Stimulated activated naive CD8-positive, alpha-beta T cell treated with anti-CD3 and anti-CD28 coated beads, Interleukin-15, amount 100 ng/mL, for 72 hours (primary cell): ENCODE data around the gene TYSND1.
"Not testable (repeated sequence)": the region's sequence is repeated elsewhere in the genome, so short reads cannot be mapped to it uniquely, and the experiment has no call there.

Source experiments
- ATAC-seq: fragments of 150-1000 bp; cut with Tn5 transposase; 2 replicates; pipeline ENCODE4 v1.10.0; 2021; ENCODE audit warnings: mild to moderate bottlenecking, moderate library complexity
- DNase-seq, 2 donors: peaks; one replicate each; pipeline ENCODE4 v3.0.0; 2021 to 2022
- H3K27ac Mint-ChIP-seq, 2 donors: one replicate each; pipeline ENCODE4 v1.8.0; 2022; ENCODE audit warnings: mild to moderate bottlenecking in 2 of 2, mixed read lengths in 2 of 2, moderate library complexity in 2 of 2
- H3K27me3 Mint-ChIP-seq: one replicate; pipeline ENCODE4 v1.8.0; 2022; ENCODE audit warnings: mixed read lengths
- H3K4me1 Mint-ChIP-seq: one replicate; pipeline ENCODE4 v1.8.0; 2022; ENCODE audit warnings: mild to moderate bottlenecking, mixed read lengths
- H3K4me3 Mint-ChIP-seq, 2 donors: one replicate each; pipeline ENCODE4 v1.8.0; 2022; ENCODE audit warnings: mild to moderate bottlenecking in 2 of 2, mixed read lengths in 2 of 2, moderate library complexity in 1 of 2
- H3K9me3 Mint-ChIP-seq, 2 donors: one replicate each; pipeline ENCODE4 v1.8.0; 2022; ENCODE audit warnings: mixed read lengths in 2 of 2

TYSND1 gene, protein sequence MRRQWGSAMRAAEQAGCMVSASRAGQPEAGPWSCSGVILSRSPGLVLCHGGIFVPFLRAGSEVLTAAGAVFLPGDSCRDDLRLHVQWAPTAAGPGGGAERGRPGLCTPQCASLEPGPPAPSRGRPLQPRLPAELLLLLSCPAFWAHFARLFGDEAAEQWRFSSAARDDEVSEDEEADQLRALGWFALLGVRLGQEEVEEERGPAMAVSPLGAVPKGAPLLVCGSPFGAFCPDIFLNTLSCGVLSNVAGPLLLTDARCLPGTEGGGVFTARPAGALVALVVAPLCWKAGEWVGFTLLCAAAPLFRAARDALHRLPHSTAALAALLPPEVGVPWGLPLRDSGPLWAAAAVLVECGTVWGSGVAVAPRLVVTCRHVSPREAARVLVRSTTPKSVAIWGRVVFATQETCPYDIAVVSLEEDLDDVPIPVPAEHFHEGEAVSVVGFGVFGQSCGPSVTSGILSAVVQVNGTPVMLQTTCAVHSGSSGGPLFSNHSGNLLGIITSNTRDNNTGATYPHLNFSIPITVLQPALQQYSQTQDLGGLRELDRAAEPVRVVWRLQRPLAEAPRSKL

DNA sequence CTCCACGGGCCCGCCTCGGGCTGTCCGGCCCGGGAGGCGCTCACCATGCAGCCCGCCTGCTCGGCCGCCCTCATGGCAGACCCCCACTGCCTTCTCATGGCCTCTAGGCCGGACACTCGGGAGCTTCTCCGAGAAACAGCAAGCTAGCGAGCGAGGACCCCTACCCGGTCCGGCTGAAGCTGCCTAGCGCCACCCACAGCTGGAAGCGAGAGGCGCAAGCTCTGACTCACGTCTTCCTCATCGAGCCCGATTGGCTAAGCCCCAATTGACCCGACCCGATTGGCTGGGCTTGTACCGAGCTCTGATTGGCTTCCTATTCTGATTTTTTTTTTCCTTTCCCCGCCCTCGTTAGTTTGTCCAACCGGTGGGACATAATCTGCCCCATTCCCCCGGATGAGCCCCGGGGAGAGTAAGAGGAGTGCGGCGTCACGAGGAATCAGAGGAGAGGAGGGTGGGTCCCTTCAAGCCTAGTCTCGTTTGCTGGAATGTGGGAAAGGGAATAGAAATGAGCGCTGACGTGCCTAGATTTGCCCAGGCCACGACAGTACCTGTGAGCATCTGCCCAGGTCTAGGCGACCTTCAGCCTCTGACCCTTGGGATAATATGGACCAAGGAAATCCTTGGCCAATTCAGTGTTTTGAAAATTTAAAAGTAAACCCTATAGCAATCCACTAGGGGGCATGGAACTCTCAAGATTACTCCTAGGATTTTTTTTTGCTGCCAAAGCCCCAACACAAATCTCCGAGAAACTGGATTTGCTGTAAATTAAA, at the start of gene TYSND1:
TYSND1 (minus strand) TSS at position 212 of the 770 bp plus-strand sequence; CDS start at position 98, 114 bp downstream.
- Mint-ChIP-seq H3K9me3 (no peaks in the 10 kb centered on the region), H3K4me3 (peak within 1 kb of the TSS; percentile 84 to 98), H3K27ac (peak within 1 kb of the TSS; percentile 93 to 97), H3K4me1 (peaks cover 52% of the 10 kb centered on the region), H3K27me3 (no peaks in the 10 kb centered on the region)
- DNase-seq (peak; percentile 91 to 96), ATAC-seq (peak; percentile 91)

DNA sequence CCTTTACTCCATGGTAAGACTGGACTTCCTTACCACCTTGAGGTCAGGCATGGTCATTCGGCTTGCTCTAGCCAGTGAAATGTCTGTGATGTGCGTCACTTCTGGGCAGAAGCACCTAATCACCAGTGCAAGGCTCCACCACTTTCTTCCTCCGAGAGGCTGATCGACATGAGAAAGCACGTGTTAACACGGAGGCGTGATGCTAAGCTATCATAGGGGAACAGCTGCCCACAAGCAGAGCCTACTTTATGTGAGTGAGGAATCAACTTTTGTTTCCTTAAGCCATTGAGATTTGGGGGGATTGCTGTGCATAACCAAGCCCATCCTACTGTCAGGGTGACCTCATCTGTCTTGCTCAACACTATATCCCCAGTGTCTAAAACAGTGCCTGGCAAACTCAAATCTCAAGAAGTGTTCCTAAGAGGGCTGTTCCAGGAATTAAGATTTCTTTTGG, 46.9 kb upstream of the TYSND1 start:
- no peaks in the 10 kb centered on the region for H3K27me3 Mint-ChIP-seq
- DNase-seq (no peak), ATAC-seq (no peak)
- no peaks in the 10 kb centered on the region for H3K9me3 Mint-ChIP-seq
- peaks cover 18% of the 10 kb centered on the region for H3K4me1 Mint-ChIP-seq
- no peak overlapping the region for H3K27ac Mint-ChIP-seq
- H3K4me3 Mint-ChIP-seq: no peak overlapping the region

DNA sequence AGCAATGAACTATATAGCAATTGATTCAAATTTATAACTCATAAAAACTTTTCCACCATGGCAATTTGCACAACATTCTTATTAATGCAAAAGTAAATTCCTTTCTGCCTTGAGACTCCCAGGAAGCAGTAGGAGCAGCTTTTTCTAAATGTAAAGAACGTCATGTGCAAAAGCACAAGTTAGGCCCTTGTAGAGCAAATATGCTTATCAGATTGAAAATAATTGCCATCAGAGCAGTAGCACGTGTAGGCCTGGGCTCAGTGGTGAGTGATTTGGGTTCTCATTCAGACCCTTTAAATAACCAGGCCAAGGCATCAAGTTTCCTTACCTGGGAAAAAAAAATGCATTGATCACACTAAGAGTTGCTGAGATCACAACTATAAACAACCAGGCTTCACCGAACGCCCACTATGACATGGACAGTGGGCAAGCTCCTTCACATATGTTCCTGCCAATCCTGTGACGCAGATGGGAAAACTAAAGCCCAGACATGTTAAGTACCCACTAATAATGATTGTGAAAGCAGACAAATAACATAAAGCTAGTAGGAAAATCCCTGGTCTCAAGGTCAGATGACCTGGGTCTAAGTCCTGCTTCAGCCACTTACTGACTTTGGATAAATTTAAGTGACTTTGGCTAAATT, 45.9 kb upstream of the TYSND1 start:
- Mint-ChIP-seq H3K4me3 (no peak overlapping the region), H3K27me3 (no peaks in the 10 kb centered on the region), H3K27ac (no peak overlapping the region), H3K4me1 (peaks cover 8% of the 10 kb centered on the region), H3K9me3 (no peaks in the 10 kb centered on the region)
- DNase-seq (no peak), ATAC-seq (no peak)

DNA sequence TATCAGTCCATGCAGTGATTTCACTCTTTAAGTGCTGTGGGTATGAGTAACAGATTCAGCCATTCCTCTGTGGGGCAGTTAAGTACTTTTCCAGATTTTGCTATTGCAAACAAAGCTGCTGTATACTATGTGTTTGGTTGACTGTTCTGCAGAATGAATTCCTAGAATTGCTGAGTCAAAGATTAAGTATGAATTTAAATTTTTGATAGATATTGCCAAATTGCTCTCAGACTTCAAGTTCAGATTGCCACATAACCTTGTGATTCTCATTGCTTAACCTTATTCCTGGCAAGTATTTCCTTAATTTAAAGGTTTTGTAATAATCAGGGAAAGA, 45.4 kb upstream of the TYSND1 start:
- DNase-seq: no peak
- no peak for ATAC-seq
- Mint-ChIP-seq H3K9me3 (no peaks in the 10 kb centered on the region), H3K27ac (no peak overlapping the region), H3K4me3 (no peak overlapping the region), H3K27me3 (no peaks in the 10 kb centered on the region), H3K4me1 (peaks cover 3% of the 10 kb centered on the region)

DNA sequence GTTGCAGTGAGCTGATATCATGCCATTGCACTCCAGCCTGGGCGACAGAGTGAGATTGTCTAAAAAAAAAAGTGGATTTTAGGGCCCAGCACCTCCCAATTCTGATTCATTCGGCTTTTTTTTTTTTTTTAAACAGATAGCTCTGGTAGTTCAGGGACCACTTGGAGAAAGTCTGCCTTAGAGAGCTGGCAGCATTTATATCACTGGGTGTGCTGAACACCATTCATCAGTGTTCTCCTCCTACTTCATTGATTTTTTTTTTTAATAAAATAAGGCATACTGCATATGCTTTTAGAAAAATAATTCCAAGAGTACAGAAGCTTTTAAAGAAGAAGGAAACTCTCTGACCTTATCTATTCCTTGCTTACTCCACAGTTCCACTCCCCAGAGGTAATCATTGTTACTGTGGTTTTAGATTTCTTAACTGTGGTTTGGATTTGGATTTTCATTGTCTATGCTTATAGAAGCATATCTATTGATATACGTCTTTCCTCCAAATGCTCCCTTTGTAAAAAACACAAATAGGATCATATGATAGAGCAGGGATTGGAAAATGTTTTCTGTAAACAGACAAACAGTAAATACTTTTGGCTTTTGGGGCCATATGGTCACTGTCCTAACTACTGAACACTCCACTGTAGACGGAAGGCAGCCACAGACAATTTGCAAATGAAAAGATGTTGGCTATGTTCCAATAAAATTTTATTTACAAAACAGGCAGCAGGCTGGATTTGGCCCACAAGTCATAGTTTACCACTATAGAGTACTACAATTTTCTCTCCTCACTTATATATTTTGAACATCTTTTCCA, 44.9 kb upstream of the TYSND1 start:
- DNase-seq: no peak
- H3K4me1 Mint-ChIP-seq: no peaks in the 10 kb centered on the region
- H3K27ac Mint-ChIP-seq: no peak overlapping the region
- H3K27me3 Mint-ChIP-seq: no peaks in the 10 kb centered on the region
- no peaks in the 10 kb centered on the region for H3K9me3 Mint-ChIP-seq
- no peak for ATAC-seq
- no peak overlapping the region for H3K4me3 Mint-ChIP-seq

DNA sequence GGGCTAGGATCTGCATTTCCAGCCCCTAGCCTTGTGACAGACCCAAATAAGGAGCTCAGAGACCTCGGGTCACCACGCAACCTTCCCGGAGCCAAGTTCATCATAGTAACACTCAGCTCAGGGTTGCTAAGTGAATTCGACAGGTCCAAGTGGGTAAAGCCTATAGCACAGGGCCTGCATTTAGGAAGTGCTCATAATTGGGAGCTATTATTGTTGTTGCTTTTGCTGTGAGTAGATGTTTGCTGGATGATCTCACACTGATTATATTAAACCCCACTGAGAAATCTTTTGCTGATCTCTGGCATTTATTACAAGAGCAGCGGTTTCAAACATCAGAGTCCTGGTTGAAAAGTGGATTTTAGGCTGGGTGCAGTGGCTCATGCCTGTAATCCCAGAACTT, 44.1 kb upstream of the TYSND1 start:
- Mint-ChIP-seq H3K27ac (no peak overlapping the region), H3K27me3 (no peaks in the 10 kb centered on the region), H3K9me3 (no peaks in the 10 kb centered on the region), H3K4me1 (no peaks in the 10 kb centered on the region), H3K4me3 (no peak overlapping the region)
- ATAC-seq (no peak), DNase-seq (no peak)

DNA sequence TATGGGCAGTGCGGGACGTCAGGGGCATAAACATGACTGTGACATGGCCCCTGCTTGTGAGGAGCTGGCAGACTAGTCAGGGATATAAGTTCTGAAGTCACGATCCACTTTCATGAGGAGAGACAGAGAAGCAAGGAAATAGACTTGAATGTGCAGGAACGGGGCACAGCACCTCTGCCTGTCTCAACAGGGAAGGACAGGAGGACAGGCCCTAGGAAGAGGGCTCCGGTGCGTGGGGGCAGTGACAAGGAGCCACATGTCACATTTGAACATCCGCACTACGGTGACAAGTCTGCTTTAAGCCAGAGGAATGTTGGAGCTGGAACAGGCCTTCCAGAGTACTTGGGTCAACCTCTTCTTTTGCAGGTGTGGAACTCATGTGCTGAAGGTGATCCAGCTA, 43.6 kb upstream of the TYSND1 start:
- Mint-ChIP-seq H3K9me3 (no peaks in the 10 kb centered on the region), H3K27me3 (no peaks in the 10 kb centered on the region), H3K4me1 (no peaks in the 10 kb centered on the region), H3K27ac (peak overlapping the region in 1 of 2 donors; percentile 9), H3K4me3 (no peak overlapping the region)
- ATAC-seq: no peak
- DNase-seq: no peak

DNA sequence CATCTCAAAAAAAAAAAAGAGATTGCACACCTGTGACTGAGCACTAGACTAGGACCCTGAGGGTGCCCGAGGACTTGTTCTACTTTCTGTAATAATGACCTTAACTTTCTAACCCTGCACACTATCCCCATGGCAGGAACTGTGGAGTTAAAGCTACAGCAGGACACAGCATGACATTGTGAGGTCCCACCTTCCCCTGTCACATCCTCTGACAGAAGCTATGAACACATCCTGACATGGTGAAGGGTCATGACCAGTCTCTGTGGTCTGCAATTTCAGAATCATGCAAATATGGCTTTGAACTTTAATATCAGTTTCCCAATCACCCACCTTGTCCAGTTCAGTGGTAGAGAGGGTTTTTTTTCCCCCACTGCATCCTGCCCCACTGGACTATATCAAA, 42.3 kb upstream of the TYSND1 start:
- H3K27me3 Mint-ChIP-seq: no peaks in the 10 kb centered on the region
- H3K4me1 Mint-ChIP-seq: no peaks in the 10 kb centered on the region
- ATAC-seq: no peak
- no peak for DNase-seq
- H3K9me3 Mint-ChIP-seq: no peaks in the 10 kb centered on the region
- no peak overlapping the region for H3K4me3 Mint-ChIP-seq
- no peak overlapping the region for H3K27ac Mint-ChIP-seq

DNA sequence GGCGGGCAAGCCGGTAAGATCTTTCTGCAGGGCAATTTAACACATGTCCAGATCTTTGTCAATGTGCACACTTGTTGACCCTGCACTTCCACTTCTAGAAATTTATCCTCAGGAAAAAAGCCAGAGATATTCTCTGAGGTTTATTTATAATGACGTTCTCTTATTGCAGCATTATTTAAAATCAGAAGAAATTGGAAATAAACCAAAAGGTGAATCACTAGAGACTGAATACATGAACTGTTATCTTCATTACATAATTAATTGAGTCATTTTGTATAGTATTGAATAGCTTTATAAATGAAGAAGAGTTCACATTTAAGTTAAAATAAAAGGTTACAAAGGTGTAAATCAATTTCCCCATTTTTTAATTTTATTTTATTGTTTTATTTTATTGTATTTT, 40.1 kb upstream of the TYSND1 start:
- no peak overlapping the region for H3K27ac Mint-ChIP-seq
- no peak overlapping the region for H3K4me3 Mint-ChIP-seq
- DNase-seq: no peak
- H3K27me3 Mint-ChIP-seq: no peaks in the 10 kb centered on the region
- no peak for ATAC-seq
- no peaks in the 10 kb centered on the region for H3K4me1 Mint-ChIP-seq
- no peaks in the 10 kb centered on the region for H3K9me3 Mint-ChIP-seq

DNA sequence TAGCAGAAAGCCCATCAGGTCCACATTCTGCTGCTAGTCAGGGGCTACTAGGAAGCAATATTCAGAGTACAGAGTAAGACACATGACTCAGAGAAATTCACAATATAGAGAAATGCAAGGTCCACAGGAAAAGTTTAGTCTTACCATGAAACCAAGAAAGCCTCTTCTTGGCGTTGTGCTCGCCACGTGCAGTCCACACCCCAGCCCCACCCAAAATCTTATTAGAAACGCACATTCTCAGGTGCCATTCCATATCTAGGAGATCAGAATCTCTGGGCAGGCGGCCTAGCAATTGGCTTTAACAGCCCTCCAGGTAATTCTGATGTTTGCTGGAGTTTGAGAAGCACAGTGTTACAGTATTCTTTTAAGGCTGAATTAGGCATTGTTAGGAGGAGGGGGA, 39.6 kb upstream of the TYSND1 start:
- H3K9me3 Mint-ChIP-seq: no peaks in the 10 kb centered on the region
- no peak overlapping the region for H3K27ac Mint-ChIP-seq
- H3K4me1 Mint-ChIP-seq: no peaks in the 10 kb centered on the region
- ATAC-seq: no peak
- no peak for DNase-seq
- no peak overlapping the region for H3K4me3 Mint-ChIP-seq
- no peaks in the 10 kb centered on the region for H3K27me3 Mint-ChIP-seq

DNA sequence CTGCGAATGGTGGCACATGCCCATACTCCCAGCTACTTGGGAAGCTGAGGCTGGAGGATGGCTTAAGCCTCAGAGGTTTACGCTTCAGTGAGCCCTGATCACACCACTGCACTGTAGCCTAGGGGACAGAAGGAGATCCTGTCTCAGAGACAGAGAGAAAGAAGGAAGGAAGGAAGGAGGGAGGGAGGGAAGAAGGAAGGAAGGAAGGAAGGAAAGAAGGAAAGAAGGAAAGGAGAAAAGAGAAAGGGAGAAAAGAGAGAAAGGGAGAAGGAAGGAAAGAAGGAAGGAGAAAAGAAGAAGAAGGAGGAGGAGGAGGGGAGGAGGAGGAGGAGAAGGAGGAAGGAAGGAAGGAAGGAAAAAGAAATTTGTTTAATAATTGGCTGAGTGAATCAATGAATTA, 36.8 kb upstream of the TYSND1 start:
- ATAC-seq: no peak
- peaks cover 0 to 6% of the 10 kb centered on the region in 2 donors for H3K9me3 Mint-ChIP-seq
- DNase-seq: no peak
- H3K27me3 Mint-ChIP-seq: no peaks in the 10 kb centered on the region
- H3K4me3 Mint-ChIP-seq: no peak overlapping the region
- H3K27ac Mint-ChIP-seq: peak overlapping the region in 1 of 2 donors; percentile 44
- no peaks in the 10 kb centered on the region for H3K4me1 Mint-ChIP-seq

DNA sequence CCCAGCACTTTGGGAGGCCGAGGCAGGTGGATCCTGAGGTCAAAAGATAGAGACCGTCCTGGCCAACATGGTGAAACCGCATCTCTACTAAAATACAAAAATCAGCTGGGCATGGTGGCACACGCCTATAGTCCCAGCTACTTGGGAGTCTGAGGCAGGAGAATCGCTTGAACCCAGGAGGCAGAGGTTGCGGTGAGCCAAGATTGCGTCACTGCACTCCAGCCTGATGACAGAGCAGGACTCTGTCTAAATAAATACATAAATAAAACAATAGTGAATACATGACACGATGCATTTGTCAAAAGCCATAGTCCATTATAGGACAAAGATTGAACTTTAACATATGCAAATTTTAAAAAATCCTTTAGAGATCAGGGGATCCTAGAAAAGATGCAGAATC, 32.7 kb upstream of the TYSND1 start:
- not testable (repeated sequence) for H3K9me3 Mint-ChIP-seq, H3K4me3 Mint-ChIP-seq, H3K27me3 Mint-ChIP-seq, H3K27ac Mint-ChIP-seq, DNase-seq, ATAC-seq
- peaks cover 11% of the 10 kb centered on the region for H3K4me1 Mint-ChIP-seq

DNA sequence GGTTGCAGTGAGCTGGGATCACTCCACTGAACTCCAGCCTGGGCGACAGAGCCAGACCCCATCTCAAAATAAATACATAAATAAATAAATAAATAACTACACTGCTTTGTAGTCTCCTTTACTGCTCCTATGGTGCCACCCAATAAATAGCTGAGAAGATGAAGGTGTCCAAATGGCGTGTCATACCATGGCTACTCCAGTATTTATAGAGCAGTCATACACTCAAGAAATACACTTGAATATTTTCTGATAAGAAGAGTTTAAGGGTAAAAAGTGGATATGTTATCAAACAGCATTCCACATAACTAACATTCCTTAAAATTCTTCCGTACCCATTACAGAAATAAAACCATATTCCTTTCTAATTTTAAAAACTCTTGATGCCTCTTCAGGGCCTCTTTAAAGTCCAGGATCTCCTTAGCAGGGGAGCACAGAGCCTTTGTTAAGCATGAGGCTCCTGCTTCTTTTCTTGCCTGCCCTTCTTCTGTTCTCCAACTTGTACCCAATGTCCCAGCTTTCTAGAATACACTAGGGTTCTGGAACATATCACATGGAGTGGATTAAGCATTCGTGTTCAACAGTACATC, 31.7 kb upstream of the TYSND1 start:
- H3K9me3 Mint-ChIP-seq: peaks cover 0 to 6% of the 10 kb centered on the region in 2 donors
- ATAC-seq (no peak), DNase-seq (no peak)
- no peaks in the 10 kb centered on the region for H3K27me3 Mint-ChIP-seq
- H3K4me3 Mint-ChIP-seq: no peak overlapping the region
- H3K4me1 Mint-ChIP-seq: peaks cover 19% of the 10 kb centered on the region
- H3K27ac Mint-ChIP-seq: no peak overlapping the region

DNA sequence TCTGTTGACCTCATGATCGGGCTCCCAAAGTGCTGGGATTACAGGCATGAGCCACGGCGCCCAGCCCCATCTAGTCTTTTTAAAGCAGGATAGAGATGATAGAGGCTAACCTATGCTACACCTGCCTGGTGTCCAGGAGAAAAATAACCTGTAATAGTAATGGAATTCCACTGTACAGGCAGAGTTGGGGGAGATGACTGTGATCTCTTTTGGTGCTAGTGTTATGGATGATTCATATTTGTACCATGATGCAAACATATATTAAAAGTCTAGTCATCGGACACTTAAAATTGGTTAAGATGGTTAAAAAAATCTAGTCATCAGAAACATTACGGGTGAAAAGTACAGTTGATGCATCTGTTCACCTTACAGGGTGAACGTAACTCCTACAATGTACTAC, 29.9 kb upstream of the TYSND1 start:
- Mint-ChIP-seq H3K9me3 (peaks cover 0 to 6% of the 10 kb centered on the region in 2 donors), H3K4me1 (peaks cover 34% of the 10 kb centered on the region), H3K27me3 (no peaks in the 10 kb centered on the region), H3K27ac (no peak overlapping the region), H3K4me3 (no peak overlapping the region)
- ATAC-seq: no peak
- DNase-seq: no peak

DNA sequence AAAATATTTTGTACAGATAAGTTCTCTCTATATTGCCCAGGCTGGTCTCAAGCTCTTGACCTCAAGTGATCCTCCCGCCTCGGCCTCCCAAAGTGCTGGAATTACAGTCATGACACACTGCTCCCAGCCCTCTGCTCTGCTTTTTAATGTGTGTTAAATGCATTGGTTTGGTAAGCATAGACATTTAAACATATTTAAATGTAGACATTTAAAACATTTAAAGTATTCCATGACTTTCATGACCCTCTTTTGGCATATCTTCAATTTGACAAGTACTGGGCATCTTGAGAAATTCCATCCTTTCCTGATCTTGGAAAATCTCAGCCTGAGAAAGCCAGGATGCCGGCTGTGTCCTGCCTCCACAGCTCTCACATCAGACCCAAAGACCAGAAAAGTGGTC, 29.0 kb upstream of the TYSND1 start:
- Mint-ChIP-seq H3K27ac (no peak overlapping the region), H3K27me3 (no peaks in the 10 kb centered on the region)
- no peak for ATAC-seq

More for the DNA sequence above, 29.0 kb upstream of the TYSND1 start:
- Mint-ChIP-seq H3K9me3 (peaks cover 0 to 6% of the 10 kb centered on the region in 2 donors), H3K4me3 (no peak overlapping the region), H3K4me1 (peaks cover 41% of the 10 kb centered on the region)
- no peak for DNase-seq
